MM.1S (cell line): Measurements from ENCODE around the gene ARHGEF7.

Experiments used
- DNase-seq: peaks from one replicate; pipeline ENCODE4 v3.0.0-alpha.2; 2015
- H2AFZ ChIP-seq: fragments of 300-600 bp; sonication (generic); 2 replicates; pipeline ENCODE4 v1.6.0; 2016; ENCODE audit warnings: antibody characterized with exemption, low read length
- H3F3A ChIP-seq: fragments of 300-600 bp; sonication (generic); 2 replicates; pipeline ENCODE4 v1.6.1; 2016; ENCODE audit warnings: mild to moderate bottlenecking, antibody characterized with exemption, low read length, moderate library complexity, mixed read lengths; ENCODE audit not compliant: insufficient read depth
- H3K27ac ChIP-seq: fragments of 300-600 bp; sonication (generic); 2 replicates; pipeline ENCODE4 v1.5.1; 2016; ENCODE audit warnings: mild to moderate bottlenecking, low read length
- H3K27me3 ChIP-seq: fragments of 300-600 bp; sonication (generic); replicated peaks from 2 replicates; pipeline ENCODE4 v1.6.0; 2016; ENCODE audit warnings: low read length; ENCODE audit not compliant: insufficient read depth
- H3K36me3 ChIP-seq: fragments of 300-600 bp; sonication (generic); replicated peaks from 2 replicates; pipeline ENCODE4 v1.6.1; 2016; ENCODE audit warnings: mild to moderate bottlenecking, low read length, mixed read lengths; ENCODE audit not compliant: insufficient read depth
- H3K4me1 ChIP-seq: fragments of 300-600 bp; sonication (generic); 2 replicates; pipeline ENCODE4 v1.6.1; 2016; ENCODE audit warnings: low read length, mixed read lengths
- H3K4me2 ChIP-seq: fragments of 300-600 bp; sonication (generic); 2 replicates; pipeline ENCODE4 v1.6.0; 2016; ENCODE audit warnings: low read depth, low read length
- H3K4me3 ChIP-seq: fragments of 300-600 bp; sonication (generic); 2 replicates; pipeline ENCODE4 v1.5.1; 2016; ENCODE audit warnings: low read length, mixed read lengths
- H3K79me2 ChIP-seq: fragments of 300-600 bp; sonication (generic); 2 replicates; pipeline ENCODE4 v1.6.1; 2016; ENCODE audit warnings: mixed run types, low read length, mixed read lengths
- H3K9ac ChIP-seq: fragments of 300-600 bp; sonication (generic); 2 replicates; pipeline ENCODE4 v1.6.1; 2016; ENCODE audit warnings: low read length, mixed read lengths
- H3K9me2 ChIP-seq: fragments of 300-600 bp; sonication (generic); replicated peaks from 2 replicates; pipeline ENCODE4 v1.6.1; 2016; ENCODE audit warnings: mild to moderate bottlenecking, low read length, mixed read lengths; ENCODE audit not compliant: insufficient read depth
- H3K9me3 ChIP-seq: fragments of 300-600 bp; sonication (generic); replicated peaks from 2 replicates; pipeline ENCODE4 v1.6.1; 2016; ENCODE audit warnings: mild to moderate bottlenecking, low read length, mixed read lengths; ENCODE audit not compliant: insufficient read depth
- H4K20me1 ChIP-seq: fragments of 300-600 bp; sonication (generic); 2 replicates; pipeline ENCODE4 v1.6.1; 2016; ENCODE audit warnings: mild to moderate bottlenecking, low read length, moderate library complexity, mixed read lengths; ENCODE audit not compliant: insufficient read depth
- CTCF ChIP-seq: fragments of 300-600 bp; sonication (generic); IDR thresholded peaks from 2 replicates; pipeline ENCODE4 v1.5.1; 2016; ENCODE audit warnings: antibody characterized with exemption, low read length, mixed read lengths
- EZH2 ChIP-seq: fragments of 300-600 bp; sonication (generic); optimal IDR thresholded peaks from 2 replicates; pipeline ENCODE3; 2017; ENCODE audit warnings: low read depth, mild to moderate bottlenecking, antibody characterized with exemption, low read length, mixed read lengths
- EZH2phosphoT487 ChIP-seq: fragments of 300-600 bp; sonication (generic); IDR thresholded peaks from 2 replicates; pipeline ENCODE4 v1.6.1; 2018; ENCODE audit warnings: antibody characterized with exemption, low read length

Gene ARHGEF7

DNA sequence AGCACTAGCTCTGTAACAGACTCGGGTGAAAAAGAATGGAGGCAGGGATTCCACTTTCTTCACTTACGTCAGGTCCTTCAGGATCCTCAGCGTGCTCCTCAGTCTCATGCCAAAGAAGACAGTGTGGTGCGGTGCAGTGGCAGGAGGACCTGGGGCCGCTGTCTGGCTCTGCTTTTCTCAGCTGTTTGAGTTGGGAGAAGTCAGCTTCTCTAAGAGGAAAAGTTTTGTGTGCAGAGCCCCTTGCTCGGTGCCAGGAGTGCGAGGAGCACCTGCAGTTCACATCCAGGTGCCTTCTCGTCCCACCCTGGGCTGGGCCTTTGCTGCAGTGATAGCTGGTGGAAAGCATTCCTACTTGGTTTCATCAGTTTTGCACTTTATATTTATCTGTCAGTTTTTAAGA lies 127.5 kb downstream of the ARHGEF7 start:
- Histone ChIP-seq H3K36me3 (no peaks in the 10 kb centered on the region), H3K9me2 (no peaks in the 10 kb centered on the region), H3F3A (no peaks in the 10 kb centered on the region), H4K20me1 (no peaks in the 10 kb centered on the region), H3K4me3 (no peak overlapping the region), H2AFZ (no peak overlapping the region), H3K9ac (no peak overlapping the region), H3K4me1 (no peaks in the 10 kb centered on the region), H3K4me2 (no peak overlapping the region), H3K79me2 (no peaks in the 10 kb centered on the region), H3K9me3 (no peaks in the 10 kb centered on the region), H3K27ac (no peak overlapping the region), H3K27me3 (no peaks in the 10 kb centered on the region)
- TF ChIP-seq EZH2phosphoT487 (no peak), EZH2 (no peak), CTCF (no peak)
- DNase-seq = no peak

- no peak overlapping the region for H2AFZ ChIP-seq
- TF ChIP-seq CTCF = no peak
- TF ChIP-seq EZH2phosphoT487 = no peak
- no peak for TF ChIP-seq EZH2
- no peak overlapping the region for H3K27ac ChIP-seq
- no peaks in the 10 kb centered on the region for H3K27me3 ChIP-seq
- H3K9ac ChIP-seq = no peak overlapping the region
- no peaks in the 10 kb centered on the region for H3K9me3 ChIP-seq
- no peak for DNase-seq
- H3K4me3 ChIP-seq = no peak overlapping the region
- no peaks in the 10 kb centered on the region for H4K20me1 ChIP-seq
- no peaks in the 10 kb centered on the region for H3K36me3 ChIP-seq
- H3F3A ChIP-seq = no peaks in the 10 kb centered on the region
- no peak overlapping the region for H3K4me2 ChIP-seq
- H3K4me1 ChIP-seq = no peaks in the 10 kb centered on the region
- H3K9me2 ChIP-seq = no peaks in the 10 kb centered on the region
- H3K79me2 ChIP-seq = no peaks in the 10 kb centered on the region
Observed at GRCh38 chr13:111243981-111244380, 128.9 kb downstream of the ARHGEF7 start.

DNA sequence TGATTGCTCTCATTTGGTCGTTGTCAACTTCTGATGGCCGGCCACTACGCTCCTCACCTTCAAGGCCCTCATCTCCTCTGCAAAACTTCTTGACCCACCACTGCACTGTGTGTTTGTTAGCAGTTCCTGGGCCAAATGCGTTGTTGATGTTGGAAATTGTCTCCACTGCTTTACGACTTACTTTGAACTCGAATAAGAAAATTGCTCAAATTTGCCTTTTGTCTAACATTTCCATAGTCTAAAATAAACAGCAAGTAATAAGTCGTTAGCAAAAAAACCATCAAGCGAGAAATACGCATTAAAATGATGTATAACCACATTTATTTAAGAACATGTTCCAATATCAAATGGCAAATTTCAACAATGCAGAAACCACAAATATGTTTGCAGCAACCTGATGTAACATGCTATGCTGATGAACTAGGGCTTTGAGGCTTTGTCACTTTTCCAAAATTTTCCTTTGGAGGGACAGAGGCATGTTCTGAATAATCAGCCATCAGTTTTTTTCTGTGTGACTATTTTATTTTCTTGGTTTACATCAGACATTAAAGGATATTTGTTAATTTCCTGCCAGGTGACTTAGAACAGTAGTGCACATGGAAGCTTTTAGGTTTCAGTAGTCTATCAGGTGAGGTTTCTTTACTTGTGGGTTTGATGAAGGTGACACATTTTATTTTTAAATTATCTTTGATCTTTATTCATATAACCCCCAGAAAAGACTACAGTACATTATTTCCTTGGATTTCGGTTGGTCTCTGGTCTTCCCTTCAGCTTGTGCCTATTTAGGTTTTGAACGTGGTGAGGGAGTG lies 130.7 kb downstream of the ARHGEF7 start:
- H4K20me1 ChIP-seq = no peaks in the 10 kb centered on the region
- no peak for DNase-seq

More for the DNA sequence above, 130.7 kb downstream of the ARHGEF7 start:
- H3K9me2 ChIP-seq = no peaks in the 10 kb centered on the region
- no peak overlapping the region for H3K4me2 ChIP-seq
- H2AFZ ChIP-seq = no peak overlapping the region
- no peak for TF ChIP-seq EZH2phosphoT487
- no peak for TF ChIP-seq EZH2
- no peak for TF ChIP-seq CTCF
- no peaks in the 10 kb centered on the region for H3F3A ChIP-seq
- no peaks in the 10 kb centered on the region for H3K4me1 ChIP-seq
- no peaks in the 10 kb centered on the region for H3K9me3 ChIP-seq
- no peak overlapping the region for H3K27ac ChIP-seq
- H3K4me3 ChIP-seq = no peak overlapping the region
- H3K27me3 ChIP-seq = no peaks in the 10 kb centered on the region
- H3K9ac ChIP-seq = no peak overlapping the region
- H3K79me2 ChIP-seq = no peaks in the 10 kb centered on the region
- H3K36me3 ChIP-seq = no peaks in the 10 kb centered on the region
